HL-60 (cell line): Measurements from ENCODE around the gene MTCH1.

Experiments used
- DNase-seq, 2 experiments: peaks; one replicate each; pipeline ENCODE4 v3.0.0-alpha.2; 2010 to 2020; ENCODE audit warnings: low read depth in 1 of 2, low spot score in 1 of 2
- H3K27ac ChIP-seq: fragments of 250-450 bp; sonication (Bioruptor Pico); replicated peaks from 2 replicates; pipeline ENCODE4 v1.5.1; 2020; ENCODE audit warnings: mild to moderate bottlenecking, moderate library complexity
- H3K27me3 ChIP-seq: fragments of 250-450 bp; sonication (Bioruptor Pico); 2 replicates; pipeline ENCODE4 v1.5.1; 2021; ENCODE audit warnings: mild to moderate bottlenecking, moderate library complexity; ENCODE audit not compliant: insufficient read depth, poor library complexity, severe bottlenecking
- H3K4me3 ChIP-seq: replicated peaks from 2 replicates; pipeline ENCODE4 v1.5.1; 2011; ENCODE audit warnings: mild to moderate bottlenecking, control low read depth, low read length; ENCODE audit not compliant: insufficient read depth
- GABPA ChIP-seq: IDR thresholded peaks from 2 replicates; pipeline ENCODE4 v1.6.1; 2012; ENCODE audit warnings: low read depth
- POLR2AphosphoS5 ChIP-seq: IDR thresholded peaks from 2 replicates; pipeline ENCODE4 v1.6.1; 2012; ENCODE audit warnings: low read depth
- SPI1 ChIP-seq: IDR thresholded peaks from 2 replicates; pipeline ENCODE4 v1.6.1; 2012; ENCODE audit warnings: low read depth, mild to moderate bottlenecking, borderline replicate concordance
- TF ChIP-seq, protein P1 (sequence below): IDR thresholded peaks from 2 replicates; pipeline ENCODE4 v1.6.1; 2012; ENCODE audit warnings: low read depth; ENCODE audit not compliant: insufficient replicate concordance
- TF ChIP-seq, protein P2 (sequence below): IDR thresholded peaks from one replicate; pipeline ENCODE4 v1.5.1; 2011; ENCODE audit warnings: low read length, control low read depth, inconsistent platforms; ENCODE audit not compliant: insufficient read depth

MTCH1 gene

DNA sequence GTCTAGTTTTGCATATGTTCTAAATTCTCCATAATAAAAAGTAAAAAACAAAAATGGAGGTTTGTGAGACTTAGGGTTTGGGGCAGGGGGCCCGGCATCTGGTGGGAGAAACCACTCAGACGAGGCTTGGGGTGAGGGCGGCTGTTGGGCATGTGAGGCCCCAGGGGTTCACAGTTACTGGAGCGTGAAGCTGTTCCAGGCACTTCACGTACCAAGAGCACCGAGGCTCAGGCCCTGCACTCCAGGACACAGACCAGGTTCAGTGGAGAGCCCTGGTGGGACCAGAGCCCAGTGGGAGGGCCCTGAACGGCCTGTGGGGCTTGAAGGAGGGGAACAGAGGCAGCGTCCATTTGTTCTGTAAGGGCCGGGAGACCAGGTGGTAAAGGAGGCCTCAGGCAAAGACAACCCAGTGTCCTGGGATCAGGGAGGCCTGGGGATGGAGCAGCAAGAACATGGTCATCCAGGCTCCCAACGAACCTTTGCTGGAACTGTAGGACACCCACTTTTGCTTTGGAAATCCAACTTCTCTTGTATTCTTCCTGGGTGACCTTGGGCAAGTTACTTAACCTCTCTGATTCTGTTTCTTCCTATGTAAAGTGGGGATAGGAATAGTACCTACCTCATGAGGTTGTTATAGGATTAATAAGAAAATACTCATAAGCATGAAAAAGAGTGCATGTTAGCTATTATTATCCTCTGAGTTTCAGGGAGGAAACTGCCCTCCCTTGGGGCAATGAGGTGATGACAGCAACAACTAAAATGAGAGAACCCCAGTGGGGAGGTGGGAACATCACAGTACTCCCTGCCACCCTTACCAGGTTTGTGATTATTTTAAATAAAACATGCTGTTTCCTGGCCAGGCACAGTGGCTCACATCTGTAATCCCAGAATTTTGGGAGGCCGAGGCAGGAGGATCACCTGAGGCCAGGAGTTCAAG lies 18.3 kb upstream of the MTCH1 start:
- H3K27ac ChIP-seq = no peak overlapping the region
- H3K4me3 ChIP-seq = no peak overlapping the region
- DNase-seq = no peak
- no peaks in the 10 kb centered on the region for H3K27me3 ChIP-seq
- TF ChIP-seq POLR2AphosphoS5 (no peak), GABPA (no peak), SPI1 (no peak)
- TF ChIP-seq, protein P1, sequence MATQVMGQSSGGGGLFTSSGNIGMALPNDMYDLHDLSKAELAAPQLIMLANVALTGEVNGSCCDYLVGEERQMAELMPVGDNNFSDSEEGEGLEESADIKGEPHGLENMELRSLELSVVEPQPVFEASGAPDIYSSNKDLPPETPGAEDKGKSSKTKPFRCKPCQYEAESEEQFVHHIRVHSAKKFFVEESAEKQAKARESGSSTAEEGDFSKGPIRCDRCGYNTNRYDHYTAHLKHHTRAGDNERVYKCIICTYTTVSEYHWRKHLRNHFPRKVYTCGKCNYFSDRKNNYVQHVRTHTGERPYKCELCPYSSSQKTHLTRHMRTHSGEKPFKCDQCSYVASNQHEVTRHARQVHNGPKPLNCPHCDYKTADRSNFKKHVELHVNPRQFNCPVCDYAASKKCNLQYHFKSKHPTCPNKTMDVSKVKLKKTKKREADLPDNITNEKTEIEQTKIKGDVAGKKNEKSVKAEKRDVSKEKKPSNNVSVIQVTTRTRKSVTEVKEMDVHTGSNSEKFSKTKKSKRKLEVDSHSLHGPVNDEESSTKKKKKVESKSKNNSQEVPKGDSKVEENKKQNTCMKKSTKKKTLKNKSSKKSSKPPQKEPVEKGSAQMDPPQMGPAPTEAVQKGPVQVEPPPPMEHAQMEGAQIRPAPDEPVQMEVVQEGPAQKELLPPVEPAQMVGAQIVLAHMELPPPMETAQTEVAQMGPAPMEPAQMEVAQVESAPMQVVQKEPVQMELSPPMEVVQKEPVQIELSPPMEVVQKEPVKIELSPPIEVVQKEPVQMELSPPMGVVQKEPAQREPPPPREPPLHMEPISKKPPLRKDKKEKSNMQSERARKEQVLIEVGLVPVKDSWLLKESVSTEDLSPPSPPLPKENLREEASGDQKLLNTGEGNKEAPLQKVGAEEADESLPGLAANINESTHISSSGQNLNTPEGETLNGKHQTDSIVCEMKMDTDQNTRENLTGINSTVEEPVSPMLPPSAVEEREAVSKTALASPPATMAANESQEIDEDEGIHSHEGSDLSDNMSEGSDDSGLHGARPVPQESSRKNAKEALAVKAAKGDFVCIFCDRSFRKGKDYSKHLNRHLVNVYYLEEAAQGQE = no peak
- TF ChIP-seq, protein P2, sequence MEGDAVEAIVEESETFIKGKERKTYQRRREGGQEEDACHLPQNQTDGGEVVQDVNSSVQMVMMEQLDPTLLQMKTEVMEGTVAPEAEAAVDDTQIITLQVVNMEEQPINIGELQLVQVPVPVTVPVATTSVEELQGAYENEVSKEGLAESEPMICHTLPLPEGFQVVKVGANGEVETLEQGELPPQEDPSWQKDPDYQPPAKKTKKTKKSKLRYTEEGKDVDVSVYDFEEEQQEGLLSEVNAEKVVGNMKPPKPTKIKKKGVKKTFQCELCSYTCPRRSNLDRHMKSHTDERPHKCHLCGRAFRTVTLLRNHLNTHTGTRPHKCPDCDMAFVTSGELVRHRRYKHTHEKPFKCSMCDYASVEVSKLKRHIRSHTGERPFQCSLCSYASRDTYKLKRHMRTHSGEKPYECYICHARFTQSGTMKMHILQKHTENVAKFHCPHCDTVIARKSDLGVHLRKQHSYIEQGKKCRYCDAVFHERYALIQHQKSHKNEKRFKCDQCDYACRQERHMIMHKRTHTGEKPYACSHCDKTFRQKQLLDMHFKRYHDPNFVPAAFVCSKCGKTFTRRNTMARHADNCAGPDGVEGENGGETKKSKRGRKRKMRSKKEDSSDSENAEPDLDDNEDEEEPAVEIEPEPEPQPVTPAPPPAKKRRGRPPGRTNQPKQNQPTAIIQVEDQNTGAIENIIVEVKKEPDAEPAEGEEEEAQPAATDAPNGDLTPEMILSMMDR = no peak

DNA sequence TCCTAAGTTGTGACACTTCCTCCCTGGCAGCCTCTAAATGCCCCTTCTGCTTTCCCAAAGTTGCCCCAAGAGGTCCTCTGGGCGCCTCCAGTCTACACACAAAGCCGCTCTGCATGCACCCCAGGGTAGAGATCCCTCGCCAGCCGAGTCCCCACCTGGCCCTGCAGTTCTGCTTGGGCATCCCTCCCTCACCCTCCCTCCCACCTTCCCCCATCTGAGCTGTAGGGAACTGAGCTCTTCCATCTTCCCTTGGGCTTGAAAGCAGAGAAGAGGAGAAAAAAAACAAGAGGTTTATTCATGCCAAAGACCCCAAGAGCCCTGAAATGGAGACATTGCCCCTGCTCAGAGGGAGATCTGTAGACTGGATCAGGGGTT lies 13.7 kb upstream of the MTCH1 start:
- TF ChIP-seq, protein P1 = no peak
- TF ChIP-seq SPI1 (no peak; the same call in 1 of the 2 replicates), POLR2AphosphoS5 (no peak), GABPA (no peak)
- TF ChIP-seq, protein P2 = no peak
- Histone ChIP-seq H3K27me3 (no peaks in the 10 kb centered on the region), H3K4me3 (no peak overlapping the region), H3K27ac (no peak overlapping the region)
- DNase-seq = no peak

DNA sequence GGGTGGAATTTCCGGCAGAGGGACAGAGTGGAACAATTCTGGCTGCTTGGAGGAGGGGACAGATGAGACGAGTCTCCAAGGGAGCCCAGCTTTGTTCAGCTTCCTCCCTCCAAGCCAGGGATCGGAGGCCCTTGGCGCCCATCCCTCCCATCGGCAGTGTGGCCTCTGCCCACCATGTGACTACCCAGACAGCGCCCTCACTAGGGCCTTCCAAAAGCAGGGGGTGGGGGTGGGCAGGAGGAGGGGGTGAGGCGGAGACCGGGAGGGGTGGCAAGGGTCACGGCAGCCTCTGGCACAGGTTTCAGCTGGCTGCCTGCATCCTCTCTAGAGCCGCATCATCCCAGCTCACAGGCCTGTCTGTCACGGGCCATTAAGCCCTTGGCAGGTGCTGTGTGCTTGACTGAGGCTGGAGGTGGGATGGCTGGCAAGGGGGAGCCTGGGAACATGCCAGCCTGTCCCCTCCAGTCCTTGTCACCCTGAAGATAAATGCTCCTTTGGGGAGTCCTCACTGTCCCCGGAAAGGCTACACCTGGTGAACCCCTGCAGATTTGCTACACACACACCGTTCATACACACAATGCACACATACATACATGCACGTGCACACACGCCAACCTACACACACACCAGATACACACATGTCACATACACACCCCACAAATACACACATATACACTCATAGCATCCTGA lies 13.2 kb upstream of the MTCH1 start:
- Histone ChIP-seq H3K27me3 (no peaks in the 10 kb centered on the region), H3K27ac (no peak overlapping the region), H3K4me3 (no peak overlapping the region)
- DNase-seq = no peak
- TF ChIP-seq, protein P1 = no peak
- TF ChIP-seq POLR2AphosphoS5 (no peak), SPI1 (no peak), GABPA (no peak)
- TF ChIP-seq, protein P2 = no peak
